ENCODE measurements around the gene PLCD4. TPM values are rescaled to one million over a fixed set of nuclear protein-coding genes. Genes with fewer than 3 reads are reported as not detected.

The PLCD4 gene
- total and polyA plus RNA-seq, 11 donors, result 0.11 to 1.9 (median 0.34) TPM

GRCh38 chr2:218659988-218660358 lies 52.3 kb downstream of the PLCD4 start:
- H3K36me3 ChIP-seq, result peaks cover 0 to 65% (median 59%) of the 10 kb centered on the region in 9 donors
- WGBS, 4 donors, result 12 to 26% (median 19%) methylated on average over 8 of the region's 8 CpGs
- intact Hi-C loops (cut with DNase I), result loop anchor here in 7 of 10 donors (1.0 to 10.0 kb wide), 8 partner anchors 12 to 255 kb away; partner anchors contain the start of genes CNOT9 (in 3 of the 7), USP37 (in 3 of the 7), RNF25 (in 1 of the 7) and STK36 (in 1 of the 7)
- DNase-seq, result no peak
- peaks cover 0 to 45% (median 25%) of the 10 kb centered on the region in 12 donors for H3K4me1 ChIP-seq
- no peaks in the 10 kb centered on the region for H3K9me3 ChIP-seq
- TF ChIP-seq CTCF (IDR thresholded peaks at IDR 0.05) (no peak), POLR2A (IDR thresholded peaks at IDR 0.05) (no peak)
- H3K4me3 ChIP-seq, result peak overlapping the region; percentile 60 to 96 (median 88)
- ATAC-seq, result no peak
- H3K27me3 ChIP-seq, result no peaks in the 10 kb centered on the region
- H3K27ac ChIP-seq, result peak overlapping the region in 11 of 12 donors; percentile 36 to 91 (median 82)

DNA sequence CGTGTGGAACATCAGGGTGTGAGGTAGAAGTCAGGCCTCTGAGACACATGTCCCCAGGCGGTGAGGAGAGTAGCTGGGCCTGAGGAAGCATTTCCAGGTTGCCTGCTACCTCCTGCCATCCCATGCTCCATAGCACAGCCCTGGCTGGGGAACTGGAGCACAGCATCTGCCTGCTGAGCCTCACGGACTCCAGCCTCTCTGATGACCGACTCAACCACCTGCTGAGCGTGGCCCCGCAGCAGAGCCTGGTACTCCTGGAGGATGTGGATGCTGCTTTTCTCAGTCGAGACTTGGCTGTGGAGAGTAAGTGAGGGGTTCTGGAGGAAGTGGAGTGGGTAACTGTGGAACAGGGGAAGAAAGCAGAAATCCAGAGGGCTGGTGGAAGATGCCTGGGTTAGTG lies 54.7 kb downstream of the PLCD4 start:
- 83 to 90% (median 85%) methylated on average over 7 of the region's 7 CpGs for WGBS, 4 donors
- H3K9me3 ChIP-seq, result no peaks in the 10 kb centered on the region
- no peak overlapping the region for H3K4me3 ChIP-seq
- intact Hi-C loops (cut with DNase I), result no loop called here
- no peak for TF ChIP-seq CTCF (IDR thresholded peaks at IDR 0.05)
- TF ChIP-seq POLR2A (IDR thresholded peaks at IDR 0.05), result no peak
- H3K27me3 ChIP-seq, result no peaks in the 10 kb centered on the region
- no peak for ATAC-seq
- peaks cover 0 to 26% (median 18%) of the 10 kb centered on the region in 12 donors for H3K4me1 ChIP-seq
- no peak for DNase-seq
- no peak overlapping the region for H3K27ac ChIP-seq
- peaks cover 0 to 69% (median 63%) of the 10 kb centered on the region in 9 donors for H3K36me3 ChIP-seq

DNA sequence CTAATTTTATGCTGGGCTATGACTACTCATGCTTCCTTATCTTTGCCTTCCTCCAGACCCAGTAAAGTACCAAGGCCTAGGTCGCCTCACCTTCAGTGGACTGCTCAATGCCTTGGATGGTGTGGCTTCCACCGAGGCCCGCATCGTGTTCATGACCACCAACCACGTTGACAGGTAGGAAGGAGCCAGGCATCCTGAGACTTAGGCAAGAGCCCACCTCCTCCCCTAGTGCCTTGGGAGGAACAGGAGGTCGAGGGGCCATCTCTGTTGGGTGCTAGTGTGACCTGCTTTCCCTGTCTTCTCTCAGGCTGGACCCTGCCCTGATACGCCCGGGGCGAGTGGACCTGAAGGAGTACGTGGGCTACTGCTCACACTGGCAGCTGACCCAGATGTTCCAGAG lies 55.1 kb downstream of the PLCD4 start:
- H3K36me3 ChIP-seq, result peaks cover 0 to 69% (median 64%) of the 10 kb centered on the region in 9 donors
- no peaks in the 10 kb centered on the region for H3K9me3 ChIP-seq
- no peak for ATAC-seq
- 84 to 92% (median 90%) methylated on average over 9 to 10 of the region's 10 CpGs for WGBS, 4 donors
- no peaks in the 10 kb centered on the region for H3K27me3 ChIP-seq
- no peak overlapping the region for H3K27ac ChIP-seq
- intact Hi-C loops (cut with DNase I), result no loop called here
- peaks cover 0 to 23% (median 17%) of the 10 kb centered on the region in 12 donors for H3K4me1 ChIP-seq
- no peak overlapping the region for H3K4me3 ChIP-seq
- no peak for DNase-seq
- TF ChIP-seq CTCF (IDR thresholded peaks at IDR 0.05) (no peak), POLR2A (IDR thresholded peaks at IDR 0.05) (no peak)

- intact Hi-C loops (cut with DNase I), result no loop called here
- Histone ChIP-seq H3K4me1 (peaks cover 0 to 15% (median 8%) of the 10 kb centered on the region in 12 donors), H3K4me3 (no peak overlapping the region), H3K27me3 (no peaks in the 10 kb centered on the region), H3K9me3 (no peaks in the 10 kb centered on the region), H3K27ac (no peak overlapping the region), H3K36me3 (peaks cover 0 to 75% (median 74%) of the 10 kb centered on the region in 9 donors)
- WGBS, 4 donors, result 87 to 92% (median 88%) methylated on average over 7 to 15 of the region's 15 CpGs
- no peak for DNase-seq
- ATAC-seq, result no peak
- TF ChIP-seq CTCF (IDR thresholded peaks at IDR 0.05), result no peak
- TF ChIP-seq POLR2A (IDR thresholded peaks at IDR 0.05), result no peak
These were observed 56.2 kb downstream of the PLCD4 start for GRCh38 chr2:218663901-218664300.
